CD14-positive monocyte (primary cell): ENCODE data around the gene SLC38A6. TPM values are rescaled to one million over a fixed set of nuclear protein-coding genes. Genes with fewer than 3 reads are reported as not detected.

ENCODE experiments used
- DNase-seq, 3 donors: peaks; one replicate each; pipeline ENCODE4 v3.0.0-alpha.2; 2011 to 2022
- H2AFZ ChIP-seq: 2 replicates; pipeline ENCODE4 v1.6.0; 2012; ENCODE audit warnings: mild to moderate bottlenecking, low read depth, low read length, inconsistent platforms; ENCODE audit not compliant: insufficient read depth, poor library complexity, severe bottlenecking
- H3K27ac ChIP-seq, 2 donors: 1 replicate in 1 of 2; 2 replicates in 1 of 2; pipeline ENCODE4 v1.5.1; 2012 to 2013; ENCODE audit warnings: low read length in 2 of 2, control low read depth in 1 of 2, inconsistent platforms in 1 of 2, low read depth in 1 of 2, mild to moderate bottlenecking in 1 of 2
- H3K27me3 ChIP-seq, 2 donors: one replicate each; pipeline versions ENCODE4 v1.6.0 to v1.6.1; 2011 to 2013; ENCODE audit warnings: low read length in 2 of 2; ENCODE audit not compliant: control insufficient read depth in 2 of 2, insufficient read depth in 2 of 2
- H3K36me3 ChIP-seq, 2 donors: replicated peaks in 1 of 2; 1 replicate in 1 of 2; 2 replicates in 1 of 2; pipeline versions ENCODE4 v1.5.1 to v1.6.1; 2012 to 2013; ENCODE audit warnings: low read length in 2 of 2, control low read depth in 1 of 2, inconsistent platforms in 1 of 2, mild to moderate bottlenecking in 1 of 2; ENCODE audit not compliant: insufficient read depth in 2 of 2, control insufficient read depth in 1 of 2
- H3K4me1 ChIP-seq, 2 donors: 1 replicate in 1 of 2; 2 replicates in 1 of 2; pipeline versions ENCODE4 v1.5.1 to v1.6.1; 2012 to 2013; ENCODE audit warnings: low read length in 2 of 2, control low read depth in 1 of 2, inconsistent platforms in 1 of 2, mild to moderate bottlenecking in 1 of 2, moderate library complexity in 1 of 2; ENCODE audit not compliant: insufficient read depth in 2 of 2, control insufficient read depth in 1 of 2
- H3K4me2 ChIP-seq: replicated peaks from 2 replicates; pipeline ENCODE3; 2012; ENCODE audit warnings: low read length, moderate library complexity, mild to moderate bottlenecking; ENCODE audit not compliant: poor library complexity, severe bottlenecking; ENCODE audit errors: extremely low read depth
- H3K4me3 ChIP-seq, 3 experiments: fragments of 200-600 bp in 1 of 3; sonication (generic) in 1 of 3; replicated peaks in 1 of 3; 1 replicate in 2 of 3; 2 replicates in 1 of 3; pipeline ENCODE4 v1.5.1; 2011 to 2013; ENCODE audit warnings: low read length in 3 of 3, mild to moderate bottlenecking in 3 of 3, control low read depth in 2 of 3, low read depth in 2 of 3, inconsistent platforms in 1 of 3, moderate library complexity in 1 of 3
- H3K79me2 ChIP-seq: 2 replicates; pipeline ENCODE4 v1.6.0; 2012; ENCODE audit warnings: mild to moderate bottlenecking, control low read depth, inconsistent platforms, low read length, moderate library complexity; ENCODE audit not compliant: insufficient read depth
- H3K9ac ChIP-seq: 2 replicates; pipeline ENCODE4 v1.6.0; 2017; ENCODE audit warnings: low read length, mild to moderate bottlenecking; ENCODE audit not compliant: insufficient read depth, poor library complexity, severe bottlenecking
- H3K9me3 ChIP-seq, 2 donors: replicated peaks in 1 of 2; 1 replicate in 1 of 2; 2 replicates in 1 of 2; pipeline versions ENCODE4 v1.5.1 to v1.6.1; 2012 to 2013; ENCODE audit warnings: low read length in 2 of 2, control low read depth in 1 of 2; ENCODE audit not compliant: control insufficient read depth in 1 of 2, insufficient read depth in 1 of 2
- H4K20me1 ChIP-seq: 2 replicates; pipeline ENCODE4 v1.6.0; 2012; ENCODE audit warnings: mild to moderate bottlenecking, low read length, control low read depth, moderate library complexity; ENCODE audit not compliant: insufficient read depth
- H3K27ac Mint-ChIP-seq, 7 donors: one replicate each; pipeline ENCODE4 v1.8.0; 2020; ENCODE audit warnings: mild to moderate bottlenecking in 7 of 7, mixed read lengths in 7 of 7, moderate library complexity in 6 of 7, inconsistent platforms in 2 of 7
- H3K27me3 Mint-ChIP-seq, 3 donors: one replicate each; pipeline ENCODE4 v1.8.0; 2021 to 2022; ENCODE audit warnings: low read depth in 3 of 3, mild to moderate bottlenecking in 3 of 3, mixed read lengths in 3 of 3, moderate library complexity in 3 of 3, inconsistent platforms in 1 of 3
- H3K36me3 Mint-ChIP-seq, 2 donors: one replicate each; pipeline ENCODE4 v1.8.0; 2020; ENCODE audit warnings: mixed read lengths in 2 of 2, inconsistent platforms in 1 of 2, mild to moderate bottlenecking in 1 of 2
- H3K4me1 Mint-ChIP-seq: one replicate; pipeline ENCODE4 v1.8.0; 2020; ENCODE audit warnings: mild to moderate bottlenecking, mixed read lengths
- H3K4me3 Mint-ChIP-seq, 2 donors: one replicate each; pipeline ENCODE4 v1.8.0; 2020; ENCODE audit warnings: mild to moderate bottlenecking in 2 of 2, mixed read lengths in 2 of 2, moderate library complexity in 1 of 2
- H3K9me3 Mint-ChIP-seq, 7 donors: one replicate each; pipeline ENCODE4 v1.8.0; 2020 to 2022; ENCODE audit warnings: mixed read lengths in 7 of 7, mild to moderate bottlenecking in 6 of 7, moderate library complexity in 6 of 7, inconsistent platforms in 2 of 7
- CTCF ChIP-seq: fragments of 200-600 bp; IDR thresholded peaks from one replicate; pipeline ENCODE4 v1.8.0; 2022; ENCODE audit warnings: antibody characterized with exemption, mild to moderate bottlenecking
- WGBS: methylation state at CpG from one replicate; pipeline ENCODE4 v1.1.5; 2013; ENCODE audit warnings: missing lambda C conversion rate; ENCODE audit not compliant: insufficient coverage; 5-methylcytosine and 5-hydroxymethylcytosine counted together
- intact Hi-C, 2 donors: fragments of 100-400 bp; cut with micrococcal nuclease; formaldehyde crosslinking; loops; one replicate each; pipeline versions ENCODE4 v1.15.0 to v1.15.1; 2023
- polyA plus RNA-seq, 3 donors: library from polyadenylated mRNA; depleted of rRNA in 1 of 3; unstranded in 2 of 3; stranded (reverse) in 1 of 3; fragments of 300-500 nt in 2 of 3; fragments of >200 nt in 1 of 3; fragmentation: Illumina TruSeq in 2 of 3; gene quantifications; 1 replicate in 2 of 3; 2 replicates in 1 of 3; pipeline ENCODE4 v1.2.3, GENCODE V29; 2012 to 2021

The SLC38A6 gene
- polyA plus RNA-seq, 3 donors, result 10.3 to 15.9 (median 14.0) TPM

DNA sequence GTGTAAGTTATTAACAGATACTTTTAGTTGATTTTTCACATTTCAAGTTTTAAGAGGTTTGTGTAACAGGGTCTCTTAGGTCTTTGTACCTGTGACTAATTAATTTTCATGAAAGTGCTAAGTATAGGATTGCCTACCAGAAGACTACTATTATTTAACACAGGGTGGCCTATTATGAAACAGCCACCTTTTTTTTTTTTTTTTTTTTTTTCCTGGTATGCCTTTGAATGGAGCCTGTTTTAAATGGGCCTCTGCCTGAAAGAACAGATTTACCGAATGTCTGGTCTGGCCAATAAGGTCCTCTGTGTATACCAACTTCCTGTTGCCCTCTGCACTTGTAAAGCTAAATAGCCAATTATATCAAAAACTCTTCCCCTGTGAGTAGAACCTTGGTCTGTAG lies 62.5 kb downstream of the SLC38A6 start:
- Mint-ChIP-seq H3K4me1 (no peaks in the 10 kb centered on the region), H3K4me3 (no peak overlapping the region), H3K9me3 (no peaks in the 10 kb centered on the region), H3K36me3 (peaks cover 7 to 9% of the 10 kb centered on the region in 2 donors), H3K27ac (no peak overlapping the region), H3K27me3 (no peaks in the 10 kb centered on the region)
- H3K9ac ChIP-seq, result no peak overlapping the region
- no peaks in the 10 kb centered on the region for H3K9me3 ChIP-seq
- intact Hi-C loops, result no loop called here
- H3K4me3 ChIP-seq, result no peak overlapping the region
- H3K4me2 ChIP-seq, result no peak overlapping the region
- H2AFZ ChIP-seq, result no peak overlapping the region
- H3K27me3 ChIP-seq, result no peaks in the 10 kb centered on the region
- WGBS, result 100% methylated on average over 1 of the region's 1 CpG
- no peak for DNase-seq
- no peaks in the 10 kb centered on the region for H3K79me2 ChIP-seq
- no peaks in the 10 kb centered on the region for H4K20me1 ChIP-seq
- no peak overlapping the region for H3K27ac ChIP-seq
- peaks cover 0 to 6% of the 10 kb centered on the region in 2 donors for H3K36me3 ChIP-seq
- TF ChIP-seq CTCF, result no peak
- H3K4me1 ChIP-seq, result no peaks in the 10 kb centered on the region

- H3K9ac ChIP-seq, result no peak overlapping the region
- H3K36me3 Mint-ChIP-seq, result peaks cover 15 to 20% of the 10 kb centered on the region in 2 donors
- no peaks in the 10 kb centered on the region for H3K27me3 ChIP-seq
- H3K79me2 ChIP-seq, result no peaks in the 10 kb centered on the region
- H3K4me1 ChIP-seq, result no peaks in the 10 kb centered on the region
- no peaks in the 10 kb centered on the region for H3K9me3 Mint-ChIP-seq
- no peaks in the 10 kb centered on the region for H4K20me1 ChIP-seq
- no peak overlapping the region for H3K4me3 ChIP-seq
- no peaks in the 10 kb centered on the region for H3K9me3 ChIP-seq
- no peaks in the 10 kb centered on the region for H3K27me3 Mint-ChIP-seq
- H3K4me3 Mint-ChIP-seq, result no peak overlapping the region
- H3K27ac Mint-ChIP-seq, result no peak overlapping the region
- H3K4me2 ChIP-seq, result no peak overlapping the region
- no peak overlapping the region for H2AFZ ChIP-seq
- peaks cover 0 to 17% of the 10 kb centered on the region in 2 donors for H3K36me3 ChIP-seq
- H3K27ac ChIP-seq, result no peak overlapping the region
- intact Hi-C loops, result no loop called here
- no peaks in the 10 kb centered on the region for H3K4me1 Mint-ChIP-seq
- no peak for DNase-seq
- no peak for TF ChIP-seq CTCF
These were observed 66.0 kb downstream of the SLC38A6 start for GRCh38 chr14:61047021-61047420.
